OCI-LY1 (cell line): ENCODE results near the gene ZFC3H1.

ENCODE experiments used
- H2AFZ ChIP-seq: fragments of 200-600 bp; sonication (generic), shearing (Covaris generic); 2 replicates; pipeline ENCODE4 v1.6.0; 2014; ENCODE audit warnings: antibody characterized with exemption, mild to moderate bottlenecking, low read length
- H3F3A ChIP-seq: fragments of 200-600 bp; sonication (generic), shearing (Covaris generic); 2 replicates; pipeline ENCODE4 v1.6.0; 2014; ENCODE audit warnings: mild to moderate bottlenecking, antibody characterized with exemption, low read length, moderate library complexity; ENCODE audit not compliant: insufficient read depth
- H3K27ac ChIP-seq: fragments of 200-600 bp; sonication (generic); 2 replicates; pipeline ENCODE4 v1.5.1; 2014; ENCODE audit warnings: low read length, mixed run types, mild to moderate bottlenecking, low read depth; ENCODE audit not compliant: poor library complexity, severe bottlenecking
- H3K27me3 ChIP-seq: fragments of 200-600 bp; sonication (generic); 2 replicates; pipeline ENCODE4 v1.6.0; 2014; ENCODE audit warnings: antibody characterized with exemption, mild to moderate bottlenecking, low read length, moderate library complexity; ENCODE audit not compliant: insufficient read depth
- H3K36me3 ChIP-seq: fragments of 200-600 bp; sonication (generic); 2 replicates; pipeline ENCODE4 v1.6.1; 2014; ENCODE audit warnings: mild to moderate bottlenecking, antibody characterized with exemption, low read length, moderate library complexity, mixed read lengths; ENCODE audit not compliant: insufficient read depth
- H3K4me1 ChIP-seq: fragments of 200-600 bp; sonication (generic); 2 replicates; pipeline ENCODE4 v1.5.1; 2014; ENCODE audit warnings: mild to moderate bottlenecking, low read length, moderate library complexity; ENCODE audit not compliant: insufficient read depth, severe bottlenecking
- H3K4me2 ChIP-seq: fragments of 200-600 bp; sonication (generic), shearing (Covaris generic); 2 replicates; pipeline ENCODE4 v1.6.1; 2014; ENCODE audit warnings: low read length
- H3K4me3 ChIP-seq: fragments of 200-600 bp; sonication (generic); 2 replicates; pipeline ENCODE4 v1.5.1; 2014; ENCODE audit warnings: low read length, low read depth, mild to moderate bottlenecking, mixed read lengths; ENCODE audit not compliant: poor library complexity, severe bottlenecking
- H3K79me2 ChIP-seq: fragments of 200-600 bp; shearing (Covaris generic); 2 replicates; pipeline ENCODE4 v1.6.1; 2016; ENCODE audit warnings: mixed run types, low read length, mixed read lengths; ENCODE audit not compliant: insufficient read depth
- H3K9ac ChIP-seq: fragments of 200-600 bp; sonication (generic), shearing (Covaris generic); 2 replicates; pipeline ENCODE4 v1.6.1; 2014; ENCODE audit warnings: mild to moderate bottlenecking, low read length, mixed read lengths
- H3K9me2 ChIP-seq: fragments of 200-600 bp; sonication (generic), shearing (Covaris generic); 2 replicates; pipeline ENCODE4 v1.6.1; 2014; ENCODE audit warnings: low read depth, mild to moderate bottlenecking, low read length, mixed read lengths
- H3K9me3 ChIP-seq: fragments of 200-600 bp; shearing (Covaris generic); 2 replicates; pipeline ENCODE4 v1.6.1; 2014; ENCODE audit warnings: low read length, mixed read lengths
- H4K20me1 ChIP-seq: fragments of 200-600 bp; sonication (generic), shearing (Covaris generic); 2 replicates; pipeline ENCODE4 v1.6.0; 2016; ENCODE audit warnings: mild to moderate bottlenecking, low read length; ENCODE audit not compliant: insufficient read depth
- EZH2 ChIP-seq: fragments of 200-600 bp; sonication (generic), shearing (Covaris generic); IDR thresholded peaks from 2 replicates; pipeline ENCODE4 v1.8.0; 2017; ENCODE audit warnings: borderline replicate concordance, mixed run types, mild to moderate bottlenecking, antibody characterized with exemption, low read length, moderate library complexity, mixed read lengths
- TF ChIP-seq, protein P1 (sequence below): fragments of 200-600 bp; sonication (generic), shearing (Covaris generic); IDR thresholded peaks from 2 replicates; pipeline ENCODE4 v1.5.1; 2017; ENCODE audit warnings: mild to moderate bottlenecking, antibody characterized with exemption, low read length, moderate library complexity, mixed read lengths

The ZFC3H1 gene

DNA sequence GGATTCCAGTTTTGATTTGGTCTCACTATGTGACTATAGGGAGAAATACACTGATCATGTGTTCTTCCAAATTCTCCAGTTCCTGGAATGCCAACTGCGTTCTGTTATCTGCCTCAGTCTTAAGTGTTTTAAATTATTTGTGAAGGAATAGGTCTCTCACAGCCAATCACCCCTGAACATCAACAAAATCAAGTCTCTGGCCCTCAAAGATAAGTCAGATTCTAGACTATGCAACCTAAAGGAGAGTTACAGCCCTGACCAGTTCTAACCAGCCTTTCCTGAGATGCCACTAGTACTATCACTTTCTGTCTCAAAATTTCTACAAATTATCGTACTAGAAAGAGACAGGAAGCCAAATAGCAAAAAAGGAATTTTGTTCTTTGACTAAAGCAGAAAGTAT is 22.3 kb downstream of the ZFC3H1 start:
- H3K9me2 ChIP-seq, result no peaks in the 10 kb centered on the region
- H3K36me3 ChIP-seq, result peaks cover 80% of the 10 kb centered on the region
- no peak for TF ChIP-seq EZH2
- TF ChIP-seq, protein P1, sequence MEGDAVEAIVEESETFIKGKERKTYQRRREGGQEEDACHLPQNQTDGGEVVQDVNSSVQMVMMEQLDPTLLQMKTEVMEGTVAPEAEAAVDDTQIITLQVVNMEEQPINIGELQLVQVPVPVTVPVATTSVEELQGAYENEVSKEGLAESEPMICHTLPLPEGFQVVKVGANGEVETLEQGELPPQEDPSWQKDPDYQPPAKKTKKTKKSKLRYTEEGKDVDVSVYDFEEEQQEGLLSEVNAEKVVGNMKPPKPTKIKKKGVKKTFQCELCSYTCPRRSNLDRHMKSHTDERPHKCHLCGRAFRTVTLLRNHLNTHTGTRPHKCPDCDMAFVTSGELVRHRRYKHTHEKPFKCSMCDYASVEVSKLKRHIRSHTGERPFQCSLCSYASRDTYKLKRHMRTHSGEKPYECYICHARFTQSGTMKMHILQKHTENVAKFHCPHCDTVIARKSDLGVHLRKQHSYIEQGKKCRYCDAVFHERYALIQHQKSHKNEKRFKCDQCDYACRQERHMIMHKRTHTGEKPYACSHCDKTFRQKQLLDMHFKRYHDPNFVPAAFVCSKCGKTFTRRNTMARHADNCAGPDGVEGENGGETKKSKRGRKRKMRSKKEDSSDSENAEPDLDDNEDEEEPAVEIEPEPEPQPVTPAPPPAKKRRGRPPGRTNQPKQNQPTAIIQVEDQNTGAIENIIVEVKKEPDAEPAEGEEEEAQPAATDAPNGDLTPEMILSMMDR, result no peak
- H4K20me1 ChIP-seq, result no peaks in the 10 kb centered on the region
- H3F3A ChIP-seq, result peaks cover 4% of the 10 kb centered on the region; the same call in 1 of the 2 replicates
- H3K4me2 ChIP-seq, result no peak overlapping the region
- no peak overlapping the region for H2AFZ ChIP-seq
- no peaks in the 10 kb centered on the region for H3K27me3 ChIP-seq
- no peak overlapping the region for H3K27ac ChIP-seq
- no peaks in the 10 kb centered on the region for H3K79me2 ChIP-seq
- no peak overlapping the region for H3K4me3 ChIP-seq
- no peaks in the 10 kb centered on the region for H3K9me3 ChIP-seq
- H3K9ac ChIP-seq, result no peak overlapping the region
- no peaks in the 10 kb centered on the region for H3K4me1 ChIP-seq

GRCh38 chr12:71640316-71640715 is 23.3 kb downstream of the ZFC3H1 start:
- Histone ChIP-seq H3K4me1 (no peaks in the 10 kb centered on the region), H3K9ac (no peak overlapping the region), H3K9me2 (no peaks in the 10 kb centered on the region), H3K79me2 (no peaks in the 10 kb centered on the region), H3K4me2 (no peak overlapping the region), H2AFZ (no peak overlapping the region), H3K36me3 (peaks cover 81% of the 10 kb centered on the region), H3F3A (peaks cover 4% of the 10 kb centered on the region; the same call in 1 of the 2 replicates), H3K27ac (no peak overlapping the region), H3K9me3 (no peaks in the 10 kb centered on the region), H4K20me1 (no peaks in the 10 kb centered on the region), H3K4me3 (no peak overlapping the region), H3K27me3 (no peaks in the 10 kb centered on the region)
- no peak for TF ChIP-seq EZH2
- TF ChIP-seq, protein P1, result no peak

DNA sequence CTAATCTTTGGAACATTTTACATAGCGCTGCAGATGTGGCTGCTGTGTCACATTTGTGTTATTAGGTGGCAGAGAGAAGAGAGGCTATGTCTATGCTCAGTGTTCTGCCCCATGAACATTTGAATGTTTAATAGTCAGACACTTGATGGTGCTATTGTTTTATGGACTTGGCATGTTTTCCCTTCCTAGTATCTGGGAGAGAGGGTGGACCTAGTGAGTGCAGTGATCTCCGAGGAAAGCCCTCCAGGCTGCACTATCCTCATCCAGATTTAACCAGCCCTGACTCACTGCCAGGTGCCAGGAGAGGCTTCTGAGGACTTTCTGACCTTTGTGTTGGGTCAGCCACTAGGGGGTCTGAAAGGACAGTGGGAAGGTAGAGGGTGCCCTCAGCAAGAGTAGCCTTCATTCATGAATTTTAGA is 24.3 kb downstream of the ZFC3H1 start:
- Histone ChIP-seq H3K27me3 (no peaks in the 10 kb centered on the region), H3K9me3 (no peaks in the 10 kb centered on the region), H3F3A (peaks cover 4% of the 10 kb centered on the region; the same call in 1 of the 2 replicates), H3K9me2 (no peaks in the 10 kb centered on the region), H3K4me3 (no peak overlapping the region), H3K36me3 (peaks cover 81% of the 10 kb centered on the region), H3K79me2 (no peaks in the 10 kb centered on the region), H3K27ac (no peak overlapping the region), H3K4me2 (no peak overlapping the region), H2AFZ (no peak overlapping the region), H4K20me1 (no peaks in the 10 kb centered on the region), H3K4me1 (no peaks in the 10 kb centered on the region), H3K9ac (no peak overlapping the region)
- TF ChIP-seq EZH2, result no peak
- TF ChIP-seq, protein P1, result peak; percentile 56
